Aorta (tissue), 5 donors: ENCODE measurements around the gene LRCH4. TPM values are rescaled to one million over a fixed set of nuclear protein-coding genes. Genes with fewer than 3 reads are reported as not detected.

ENCODE experiments used
- ATAC-seq: fragments of 200-7000 bp; cut with Tn5 transposase; one replicate; pipeline ENCODE4 v1.9.1; 2022; ENCODE audit warnings: moderate library complexity; ENCODE audit not compliant: low FRiP score
- DNase-seq, 2 donors: peaks; one replicate each; pipeline ENCODE4 v3.0.0-alpha.2; 2020
- H3K27ac ChIP-seq, 2 donors: one replicate each; pipeline ENCODE4 v1.5.1; 2013; ENCODE audit warnings: low read length in 2 of 2, mild to moderate bottlenecking in 2 of 2, moderate library complexity in 2 of 2, control low read depth in 1 of 2, inconsistent platforms in 1 of 2, low read depth in 1 of 2
- H3K27me3 ChIP-seq, 2 donors: one replicate each; pipeline ENCODE4 v1.6.1; 2013; ENCODE audit warnings: control low read depth in 1 of 2, low read length in 1 of 2, mild to moderate bottlenecking in 1 of 2, moderate library complexity in 1 of 2; ENCODE audit not compliant: insufficient read depth in 2 of 2, control insufficient read depth in 1 of 2
- H3K36me3 ChIP-seq, 2 donors: one replicate each; pipeline ENCODE4 v1.6.1; 2013; ENCODE audit warnings: control low read depth in 1 of 2, low read length in 1 of 2, mild to moderate bottlenecking in 1 of 2; ENCODE audit not compliant: insufficient read depth in 2 of 2, control insufficient read depth in 1 of 2
- H3K4me1 ChIP-seq, 2 donors: one replicate each; pipeline ENCODE4 v1.6.1; 2013; ENCODE audit warnings: low read length in 2 of 2, control low read depth in 1 of 2, mild to moderate bottlenecking in 1 of 2, moderate library complexity in 1 of 2; ENCODE audit not compliant: insufficient read depth in 2 of 2, control insufficient read depth in 1 of 2
- H3K4me3 ChIP-seq, 2 donors: one replicate each; pipeline ENCODE4 v1.5.1; 2013; ENCODE audit warnings: low read length in 2 of 2, control low read depth in 1 of 2, mild to moderate bottlenecking in 1 of 2
- H3K9me3 ChIP-seq: one replicate; pipeline ENCODE4 v1.6.1; 2013; ENCODE audit warnings: mild to moderate bottlenecking, low read length; ENCODE audit not compliant: control insufficient read depth
- WGBS, 2 donors: extraction: QIAGEN DNeasy Blood & Tissue Kit; methylation state at CpG; one replicate each; pipeline ENCODE4 v1.1.7; 2013; 5-methylcytosine and 5-hydroxymethylcytosine counted together
- intact Hi-C, 2 donors: fragments of 100-400 bp; cut with DNase I; formaldehyde crosslinking; loops; one replicate each; pipeline versions ENCODE4 v1.14.2 to v1.15.0; 2022
- polyA plus RNA-seq, 2 donors: library from polyadenylated mRNA; stranded (reverse); fragments of 200-250 nt; gene quantifications; one replicate each; pipeline ENCODE4 v1.2.3, GENCODE V29; 2013
- total RNA-seq, 2 donors: library from RNA; stranded (reverse); fragmentation: NEBNext Ultra II Directional; extraction: Animal tissue kit (Norgen Biotek cat#: 25700); gene quantifications; one replicate each; pipeline ENCODE4 v1.2.1, GENCODE V29; 2021
- donor health status: healthy with polysubstance abuse.
- donor health status: Bipolar disorder and iron deficiency.
- donor health status: DM: no; HTN: no; CAD: no.
- donor health status: DM: no; HTN: no; CAD: no.
- donor health status: DM: yes; HTN: yes; CAD: no.

LRCH4 gene
- total and polyA plus RNA-seq, 4 donors = 26.3 to 68.2 (median 47.6) TPM

- no peaks in the 10 kb centered on the region for H3K9me3 ChIP-seq
- H3K4me3 ChIP-seq = no peak overlapping the region
- DNase-seq = no peak
- 79 to 85% methylated on average over 11 of the region's 11 CpGs for WGBS, 2 donors
- ATAC-seq = no peak
- H3K27ac ChIP-seq = no peak overlapping the region
- H3K36me3 ChIP-seq = peaks cover 0 to 15% of the 10 kb centered on the region in 2 donors
- intact Hi-C loops = no loop called here
- no peaks in the 10 kb centered on the region for H3K4me1 ChIP-seq
- no peaks in the 10 kb centered on the region for H3K27me3 ChIP-seq
Measured at GRCh38 chr7:100580466-100581283, 5.3 kb downstream of the LRCH4 start.

GRCh38 chr7:100578246-100579183, 7.4 kb downstream of the LRCH4 start:
- no peaks in the 10 kb centered on the region for H3K9me3 ChIP-seq
- no peaks in the 10 kb centered on the region for H3K27me3 ChIP-seq
- intact Hi-C loops = no loop called here
- peaks cover 0 to 15% of the 10 kb centered on the region in 2 donors for H3K36me3 ChIP-seq
- WGBS, 2 donors = 91 to 92% methylated on average over 28 of the region's 28 CpGs
- H3K4me1 ChIP-seq = no peaks in the 10 kb centered on the region
- peak in 1 of 2 donors; percentile 70 for DNase-seq
- no peak for ATAC-seq
- no peak overlapping the region for H3K27ac ChIP-seq
- H3K4me3 ChIP-seq = no peak overlapping the region

GRCh38 chr7:100577507-100577906, 8.4 kb downstream of the LRCH4 start:
- ATAC-seq (no peak), DNase-seq (peak in 1 of 2 donors; percentile 46)
- intact Hi-C loops = no loop called here
- Histone ChIP-seq H3K36me3 (peaks cover 0 to 15% of the 10 kb centered on the region in 2 donors), H3K9me3 (no peaks in the 10 kb centered on the region), H3K4me1 (no peaks in the 10 kb centered on the region), H3K4me3 (no peak overlapping the region), H3K27ac (no peak overlapping the region), H3K27me3 (no peaks in the 10 kb centered on the region)
- WGBS, 2 donors = 91 to 93% methylated on average over 14 of the region's 14 CpGs

- intact Hi-C loops = no loop called here
- H3K27me3 ChIP-seq = no peaks in the 10 kb centered on the region
- peaks cover 0 to 15% of the 10 kb centered on the region in 2 donors for H3K36me3 ChIP-seq
- no peak overlapping the region for H3K27ac ChIP-seq
- no peaks in the 10 kb centered on the region for H3K9me3 ChIP-seq
- no peaks in the 10 kb centered on the region for H3K4me1 ChIP-seq
- DNase-seq (no peak), ATAC-seq (no peak)
- WGBS, 2 donors = 95% methylated on average over 23 to 24 of the region's 24 CpGs
- H3K4me3 ChIP-seq = no peak overlapping the region
Measured at GRCh38 chr7:100577103-100577502, 8.8 kb downstream of the LRCH4 start.

- ATAC-seq (no peak), DNase-seq (no peak)
- H3K27me3 ChIP-seq = no peaks in the 10 kb centered on the region
Measured at GRCh38 chr7:100576384-100576993, 9.4 kb downstream of the LRCH4 start.

GRCh38 chr7:100575746-100576383, 10.1 kb downstream of the LRCH4 start:
- Histone ChIP-seq H3K27me3 (no peaks in the 10 kb centered on the region), H3K9me3 (no peaks in the 10 kb centered on the region), H3K36me3 (peaks cover 0 to 12% of the 10 kb centered on the region in 2 donors), H3K27ac (no peak overlapping the region), H3K4me3 (no peak overlapping the region), H3K4me1 (no peaks in the 10 kb centered on the region)
- ATAC-seq (no peak), DNase-seq (no peak)
- intact Hi-C loops = no loop called here
- WGBS, 2 donors = 86 to 90% methylated on average over 15 to 17 of the region's 17 CpGs

More at GRCh38 chr7:100576384-100576993, 9.4 kb downstream of the LRCH4 start:
- intact Hi-C loops = no loop called here
- Histone ChIP-seq H3K4me1 (no peaks in the 10 kb centered on the region), H3K36me3 (peaks cover 0 to 12% of the 10 kb centered on the region in 2 donors), H3K9me3 (no peaks in the 10 kb centered on the region), H3K4me3 (no peak overlapping the region), H3K27ac (no peak overlapping the region)
- WGBS, 2 donors = 94 to 95% methylated on average over 13 of the region's 13 CpGs

- intact Hi-C loops = no loop called here
- ATAC-seq = no peak
- Histone ChIP-seq H3K4me1 (no peaks in the 10 kb centered on the region), H3K9me3 (no peaks in the 10 kb centered on the region), H3K27me3 (no peaks in the 10 kb centered on the region), H3K27ac (no peak overlapping the region), H3K4me3 (no peak overlapping the region), H3K36me3 (peaks cover 0 to 10% of the 10 kb centered on the region in 2 donors)
- no peak for DNase-seq
- WGBS, 2 donors = 78% methylated on average over 14 of the region's 14 CpGs
Measured at GRCh38 chr7:100575206-100575631, 10.7 kb downstream of the LRCH4 start.
